ENCODE results near the gene PPM1M. TPM values are rescaled to one million over a fixed set of nuclear protein-coding genes. Genes with fewer than 3 reads are reported as not detected.

The PPM1M gene
- total and polyA plus RNA-seq, 2 experiments from 2014 or later, result 21.6 to 35.7 TPM

DNA sequence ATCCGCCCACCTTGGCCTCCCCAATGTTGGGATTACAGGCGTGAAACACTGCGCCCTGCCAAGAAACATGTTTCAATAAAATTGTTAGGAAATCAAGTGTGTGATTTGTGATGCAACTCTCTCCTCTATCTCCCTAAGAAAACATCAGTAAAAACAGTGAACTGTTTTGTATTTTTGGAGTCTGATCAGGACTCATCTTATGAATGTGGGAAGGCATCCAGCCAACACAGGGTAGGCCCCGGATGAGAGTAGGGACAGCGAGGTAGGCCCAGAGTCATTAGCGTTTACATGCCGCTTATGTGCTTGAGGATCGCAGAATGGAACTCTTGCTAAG lies 41.2 kb downstream of the PPM1M start:
- Histone ChIP-seq H3K4me1 (ENCODE audit: insufficient read depth) (peaks cover 16% of the 10 kb centered on the region), H3K79me2 (ENCODE audit: insufficient read depth) (peaks cover 39% of the 10 kb centered on the region), H3K36me3 (ENCODE audit: low read depth) (no peaks in the 10 kb centered on the region), H4K20me1 (ENCODE audit: insufficient read depth) (no peaks in the 10 kb centered on the region), H2AFZ (peak overlapping the region; percentile 88; the same call in 1 of the 2 replicates), H3K27ac (peak overlapping the region; percentile 99), H3F3A (ENCODE audit: insufficient read depth) (peaks cover 17% of the 10 kb centered on the region), H3K27me3 (replicated peaks; ENCODE audit: insufficient read depth) (no peaks in the 10 kb centered on the region), H3K9ac (peak overlapping the region; percentile 99), H3K4me3 (peak overlapping the region; percentile 98), H3K4me2 (ENCODE audit: unreplicated experiment) (peak overlapping the region; percentile 93), H3K9me3 (ENCODE audit: low read depth) (no peaks in the 10 kb centered on the region), H3K9me2 (ENCODE audit: insufficient read depth) (no peaks in the 10 kb centered on the region)
- WGBS, 2 experiments (ENCODE audit: low coverage in 1 of 2, low lambda C conversion rate in 2 of 2, missing lambda C conversion rate in 2 of 2), result 81 to 86% methylated on average over 8 of the region's 8 CpGs
- TF ChIP-seq EZH2phosphoT487 (IDR thresholded peaks at IDR 0.05; ENCODE audit: insufficient read depth, low read depth) (no peak), EZH2 (IDR thresholded peaks at IDR 0.05; ENCODE audit: insufficient read depth, poor library complexity, severe bottlenecking) (no peak)
- in situ Hi-C loops (cut with MboI), result no loop called here
- peak; percentile 47 for DNase-seq

GRCh38 chr3:52288674-52289073 lies 43.1 kb downstream of the PPM1M start:
- H3K36me3 ChIP-seq (ENCODE audit: low read depth), result no peaks in the 10 kb centered on the region
- no peaks in the 10 kb centered on the region for H3K9me3 ChIP-seq (ENCODE audit: low read depth)
- 93% methylated on average over 6 of the region's 6 CpGs for WGBS, 2 experiments (ENCODE audit: low coverage in 1 of 2, low lambda C conversion rate in 2 of 2, missing lambda C conversion rate in 2 of 2)
- H3K9ac ChIP-seq, result peak overlapping the region; percentile 99
- no peak for DNase-seq
- peaks cover 9% of the 10 kb centered on the region for H3K4me1 ChIP-seq (ENCODE audit: insufficient read depth)
- TF ChIP-seq EZH2phosphoT487 (IDR thresholded peaks at IDR 0.05; ENCODE audit: insufficient read depth, low read depth), result no peak
- TF ChIP-seq EZH2 (IDR thresholded peaks at IDR 0.05; ENCODE audit: insufficient read depth, poor library complexity, severe bottlenecking), result no peak
- peaks cover 39% of the 10 kb centered on the region for H3K79me2 ChIP-seq (ENCODE audit: insufficient read depth)
- in situ Hi-C loops (cut with MboI), result no loop called here
- H4K20me1 ChIP-seq (ENCODE audit: insufficient read depth), result no peaks in the 10 kb centered on the region
- H3K9me2 ChIP-seq (ENCODE audit: insufficient read depth), result no peaks in the 10 kb centered on the region
- H3K4me2 ChIP-seq (ENCODE audit: unreplicated experiment), result peak overlapping the region; percentile 93
- peak overlapping the region; percentile 98 for H3K4me3 ChIP-seq
- no peaks in the 10 kb centered on the region for H3K27me3 ChIP-seq (replicated peaks; ENCODE audit: insufficient read depth)
- no peaks in the 10 kb centered on the region for H3F3A ChIP-seq (ENCODE audit: insufficient read depth)
- H2AFZ ChIP-seq, result peak overlapping the region; percentile 88
- peak overlapping the region; percentile 99; the same call in 1 of the 2 replicates for H3K27ac ChIP-seq

- H3K4me3 ChIP-seq, result no peak overlapping the region
- no peaks in the 10 kb centered on the region for H3K9me2 ChIP-seq (ENCODE audit: insufficient read depth)
- H2AFZ ChIP-seq, result no peak overlapping the region
- no peak overlapping the region for H3K9ac ChIP-seq
- TF ChIP-seq EZH2 (IDR thresholded peaks at IDR 0.05; ENCODE audit: insufficient read depth, poor library complexity, severe bottlenecking), result no peak
- no peaks in the 10 kb centered on the region for H3K27me3 ChIP-seq (replicated peaks; ENCODE audit: insufficient read depth)
- 89 to 94% methylated on average over 1 of the region's 1 CpG for WGBS, 2 experiments (ENCODE audit: low coverage in 1 of 2, low lambda C conversion rate in 2 of 2, missing lambda C conversion rate in 2 of 2)
- no peaks in the 10 kb centered on the region for H4K20me1 ChIP-seq (ENCODE audit: insufficient read depth)
- H3F3A ChIP-seq (ENCODE audit: insufficient read depth), result no peaks in the 10 kb centered on the region
- no peak overlapping the region for H3K4me2 ChIP-seq (ENCODE audit: unreplicated experiment)
- peaks cover 9% of the 10 kb centered on the region for H3K4me1 ChIP-seq (ENCODE audit: insufficient read depth)
- in situ Hi-C loops (cut with MboI), result no loop called here
- DNase-seq, result no peak
- no peaks in the 10 kb centered on the region for H3K36me3 ChIP-seq (ENCODE audit: low read depth)
- H3K27ac ChIP-seq, result no peak overlapping the region
- peaks cover 39% of the 10 kb centered on the region for H3K79me2 ChIP-seq (ENCODE audit: insufficient read depth)
- H3K9me3 ChIP-seq (ENCODE audit: low read depth), result no peaks in the 10 kb centered on the region
These were observed 43.8 kb downstream of the PPM1M start for GRCh38 chr3:52289338-52289746.

- Histone ChIP-seq H3K4me2 (ENCODE audit: unreplicated experiment) (no peak overlapping the region), H3K27ac (no peak overlapping the region), H3K9me3 (ENCODE audit: low read depth) (no peaks in the 10 kb centered on the region), H3K4me1 (ENCODE audit: insufficient read depth) (peaks cover 9% of the 10 kb centered on the region), H3F3A (ENCODE audit: insufficient read depth) (no peaks in the 10 kb centered on the region), H3K4me3 (no peak overlapping the region), H3K9me2 (ENCODE audit: insufficient read depth) (no peaks in the 10 kb centered on the region), H3K36me3 (ENCODE audit: low read depth) (no peaks in the 10 kb centered on the region), H3K27me3 (replicated peaks; ENCODE audit: insufficient read depth) (no peaks in the 10 kb centered on the region), H3K9ac (no peak overlapping the region), H3K79me2 (ENCODE audit: insufficient read depth) (peaks cover 39% of the 10 kb centered on the region), H2AFZ (no peak overlapping the region), H4K20me1 (ENCODE audit: insufficient read depth) (no peaks in the 10 kb centered on the region)
- TF ChIP-seq EZH2 (IDR thresholded peaks at IDR 0.05; ENCODE audit: insufficient read depth, poor library complexity, severe bottlenecking) (no peak), EZH2phosphoT487 (IDR thresholded peaks at IDR 0.05; ENCODE audit: insufficient read depth, low read depth) (no peak)
- no peak for DNase-seq
- in situ Hi-C loops (cut with MboI), result no loop called here
- 86 to 88% methylated on average over 15 of the region's 15 CpGs for WGBS, 2 experiments (ENCODE audit: low coverage in 1 of 2, low lambda C conversion rate in 2 of 2, missing lambda C conversion rate in 2 of 2)
These were observed 44.4 kb downstream of the PPM1M start for GRCh38 chr3:52289747-52290595.
